ENCODE data around the gene OOSP2. TPM values are rescaled to one million over a fixed set of nuclear protein-coding genes. Genes with fewer than 3 reads are reported as not detected.
"Not testable (repeated sequence)": the region's sequence is repeated elsewhere in the genome, so short reads cannot be mapped to it uniquely, and the experiment has no call there.

Gene OOSP2, protein sequence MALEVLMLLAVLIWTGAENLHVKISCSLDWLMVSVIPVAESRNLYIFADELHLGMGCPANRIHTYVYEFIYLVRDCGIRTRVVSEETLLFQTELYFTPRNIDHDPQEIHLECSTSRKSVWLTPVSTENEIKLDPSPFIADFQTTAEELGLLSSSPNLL
- polyA plus RNA-seq (ENCODE audit: insufficient read length in 3 of 3): not detected

DNA sequence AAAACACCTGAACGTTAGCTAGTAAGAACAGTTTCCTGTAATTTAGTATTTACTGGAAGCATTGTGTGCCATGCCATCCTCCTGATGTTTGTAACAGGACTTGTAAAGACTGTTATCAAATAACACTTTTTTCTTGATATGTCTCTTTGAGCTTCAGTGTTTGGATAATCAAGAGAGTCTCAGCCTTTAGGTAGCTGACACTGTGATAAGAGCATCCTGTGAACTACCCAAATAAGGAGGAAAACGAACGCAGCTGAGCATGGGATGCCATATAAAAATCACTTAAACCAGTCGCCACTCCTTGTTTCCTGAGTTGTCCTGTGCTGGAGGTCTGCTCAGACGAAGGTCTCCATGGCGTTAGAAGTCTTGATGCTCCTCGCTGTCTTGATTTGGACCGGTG, at the start of gene OOSP2:
TSS of gene OOSP2 (plus strand) at position 301 of the 400 bp plus-strand sequence. CDS start at position 352, 51 bp downstream.
- no peak for DNase-seq (ENCODE audit: low read depth in 3 of 3, low spot score in 2 of 3)

DNA sequence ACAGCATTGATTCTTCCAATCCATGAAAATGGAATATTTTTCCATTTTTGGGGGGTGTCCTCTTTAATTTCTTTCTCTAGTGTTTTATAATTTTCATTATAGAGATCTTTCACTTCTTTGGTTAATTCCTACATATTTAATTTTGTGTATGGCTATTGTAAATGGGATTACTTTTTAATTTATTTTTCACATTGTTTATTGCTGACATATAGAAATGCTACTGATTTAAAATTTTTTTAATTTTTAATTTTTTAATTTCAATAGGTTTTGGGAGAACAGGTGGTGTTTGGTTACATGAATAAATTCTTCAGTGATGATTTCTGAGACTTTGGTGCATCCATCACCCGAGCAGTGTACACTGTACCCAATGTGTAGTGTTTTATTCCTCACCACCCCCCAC, 49.8 kb upstream of the OOSP2 start:
- DNase-seq (ENCODE audit: low read depth in 3 of 3, low spot score in 2 of 3): no peak

DNA sequence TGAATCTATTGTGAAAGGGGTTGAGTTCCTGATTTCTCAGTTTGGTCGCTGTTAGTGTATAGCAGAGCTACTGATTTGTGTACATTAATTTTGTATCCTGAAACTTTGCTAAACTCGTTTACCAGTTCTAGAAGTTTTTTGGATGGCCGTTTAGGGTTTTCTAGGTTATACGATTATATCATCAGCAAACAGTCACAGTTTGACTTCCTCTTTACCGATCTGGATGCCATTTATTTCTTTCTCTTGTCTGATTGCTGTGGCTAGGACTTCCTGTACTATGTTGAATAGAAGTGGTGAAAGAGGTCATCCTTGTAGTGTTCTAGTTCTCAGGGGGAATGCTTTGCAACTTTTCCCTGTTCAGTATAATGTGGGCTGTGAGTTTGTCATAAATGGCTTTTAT, 47.8 kb upstream of the OOSP2 start:
- no peak for DNase-seq (ENCODE audit: low read depth in 3 of 3, low spot score in 2 of 3)

- DNase-seq (ENCODE audit: low read depth in 3 of 3, low spot score in 2 of 3): no peak
These were observed 42.4 kb upstream of the OOSP2 start for GRCh38 chr11:59997800-59998199.

DNA sequence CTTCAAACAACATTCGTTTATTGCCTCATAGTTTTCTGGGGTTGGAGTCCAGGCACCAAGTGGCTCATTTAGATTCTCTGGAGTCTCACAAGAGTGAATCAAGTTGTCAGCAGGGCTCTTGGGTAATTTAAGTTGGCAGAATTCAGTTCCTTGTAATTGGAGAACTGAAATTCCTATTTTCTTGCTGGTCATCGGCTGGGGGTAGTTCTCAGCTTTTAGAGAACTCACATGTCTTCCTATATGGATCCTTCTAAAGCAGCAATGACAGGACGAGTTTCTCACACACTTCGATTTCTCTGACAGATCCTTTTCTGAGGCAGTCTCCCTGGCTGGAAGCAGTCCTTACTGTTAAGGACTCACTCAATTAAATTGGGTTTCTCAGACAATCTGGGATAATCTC, 40.5 kb upstream of the OOSP2 start:
- no peak for DNase-seq (ENCODE audit: low read depth in 3 of 3, low spot score in 2 of 3)

GRCh38 chr11:60003729-60004128, 36.5 kb upstream of the OOSP2 start:
- DNase-seq (ENCODE audit: low read depth in 3 of 3, low spot score in 2 of 3): no peak

DNA sequence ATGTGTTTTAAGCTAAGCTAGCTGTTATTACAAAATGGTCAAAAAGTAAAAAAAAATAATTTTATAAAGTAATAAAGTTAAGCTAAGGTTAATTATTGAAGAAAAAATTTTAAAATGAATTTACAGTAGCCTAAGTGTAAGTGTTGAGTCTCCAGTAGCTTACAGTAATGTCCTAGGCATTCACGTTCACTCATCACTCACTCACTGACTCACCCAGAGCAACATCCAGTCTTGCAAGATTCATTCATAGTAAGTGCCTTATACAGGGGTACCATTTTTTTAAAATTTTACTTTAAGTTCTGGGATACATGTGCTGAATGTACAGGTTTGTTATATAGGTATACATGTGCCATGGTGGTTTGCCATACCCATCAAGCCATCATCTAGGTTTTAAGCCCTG, 34.8 kb upstream of the OOSP2 start:
- DNase-seq (ENCODE audit: low read depth in 3 of 3, low spot score in 2 of 3): no peak

- no peak for DNase-seq (ENCODE audit: low read depth in 3 of 3, low spot score in 2 of 3)
These were observed 23.3 kb upstream of the OOSP2 start, which contains the start of gene OOSP4B for GRCh38 chr11:60016881-60017280. TSS of gene OOSP4B (plus strand) at chr11:60017181.

- DNase-seq (ENCODE audit: low read depth in 3 of 3, low spot score in 2 of 3): no peak
These were observed 22.2 kb upstream of the OOSP2 start for GRCh38 chr11:60018058-60018457.

DNA sequence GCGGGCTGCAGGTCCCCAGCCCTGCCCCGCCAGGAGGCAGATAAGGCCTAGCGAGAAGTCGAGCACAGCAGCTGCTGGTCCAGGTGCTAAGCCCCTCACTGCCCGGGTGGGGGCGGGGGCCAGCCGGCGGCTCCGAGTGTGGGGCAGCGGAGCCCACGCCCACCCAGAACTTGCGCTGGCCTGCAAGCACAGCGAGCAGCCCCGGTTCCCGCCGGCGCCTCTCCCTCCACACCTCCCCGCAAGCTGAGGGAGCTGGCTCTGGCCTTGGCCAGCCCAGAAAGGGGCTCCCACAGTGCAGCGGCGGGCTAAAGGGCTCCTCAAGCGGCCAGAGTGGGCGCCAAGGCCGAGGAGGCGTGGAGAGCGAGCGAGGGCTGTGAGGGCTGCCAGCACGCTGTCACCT, 19.8 kb upstream of the OOSP2 start:
- not testable (repeated sequence) for DNase-seq (ENCODE audit: low read depth in 3 of 3, low spot score in 2 of 3)

DNA sequence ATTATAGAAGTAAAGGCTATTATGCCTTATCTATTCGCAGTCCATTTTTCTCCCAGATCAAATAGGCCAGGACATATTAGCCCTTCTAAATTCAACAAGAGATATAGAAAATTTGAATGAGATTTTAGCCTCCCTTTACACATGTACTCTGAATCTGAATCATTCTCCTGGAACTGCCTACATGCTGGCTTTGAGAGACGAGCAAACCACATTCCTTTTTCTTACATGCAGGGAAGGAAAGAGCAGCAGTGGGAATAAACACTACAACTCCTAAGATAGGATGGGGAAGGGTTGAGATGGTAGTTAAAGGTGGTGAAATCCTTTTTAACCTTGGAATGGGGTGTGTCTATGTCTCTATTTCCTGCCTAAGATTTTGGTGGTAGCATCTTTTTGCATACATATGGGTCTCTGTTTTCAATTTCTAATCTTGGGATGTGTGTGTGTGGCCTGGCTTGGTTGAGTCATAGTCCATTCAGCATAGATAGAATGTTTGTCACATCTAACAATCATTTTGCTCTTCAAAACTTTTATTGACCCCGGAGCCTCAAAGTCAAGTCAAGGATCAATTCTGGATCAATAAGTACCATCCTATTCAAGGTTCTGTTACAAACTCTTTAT, 11.1 kb upstream of the OOSP2 start:
- DNase-seq (ENCODE audit: low read depth in 3 of 3, low spot score in 2 of 3): no peak

GRCh38 chr11:60050422-60050821, 10.2 kb downstream of the OOSP2 start:
- not testable (repeated sequence) for DNase-seq (ENCODE audit: low read depth in 3 of 3, low spot score in 2 of 3)

DNA sequence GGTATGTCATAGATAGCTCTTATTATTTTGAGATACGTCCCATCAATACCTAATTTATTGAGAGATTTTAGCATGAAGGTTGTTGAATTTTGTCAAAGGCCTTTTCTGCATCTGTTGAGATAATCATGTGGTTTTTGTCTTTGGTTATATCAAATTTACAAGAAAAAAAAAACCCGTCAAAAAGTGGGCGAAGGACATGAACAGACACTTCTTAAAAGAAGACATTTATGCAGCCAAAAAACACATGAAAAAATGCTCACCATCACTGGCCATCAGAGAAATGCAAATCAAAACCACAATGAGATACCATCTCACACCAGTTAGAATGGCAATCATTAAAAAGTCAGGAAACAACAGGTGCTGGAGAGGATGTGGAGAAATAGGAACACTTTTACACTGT, 10.6 kb downstream of the OOSP2 start:
- DNase-seq (ENCODE audit: low read depth in 3 of 3, low spot score in 2 of 3): not testable (repeated sequence)

GRCh38 chr11:60056349-60056969, 16.2 kb downstream of the OOSP2 start, which contains the start of gene MS4A3:
TSS of gene MS4A3 (plus strand) at chr11:60056665. CDS start at chr11:60061161, 4,496 bp downstream.
- DNase-seq (ENCODE audit: low read depth in 3 of 3, low spot score in 2 of 3): no peak

- DNase-seq (ENCODE audit: low read depth in 3 of 3, low spot score in 2 of 3): no peak
These were observed 18.8 kb downstream of the OOSP2 start for GRCh38 chr11:60059052-60059451.

- DNase-seq (ENCODE audit: low read depth in 3 of 3, low spot score in 2 of 3): no peak
These were observed 19.5 kb downstream of the OOSP2 start for GRCh38 chr11:60059521-60060240.

DNA sequence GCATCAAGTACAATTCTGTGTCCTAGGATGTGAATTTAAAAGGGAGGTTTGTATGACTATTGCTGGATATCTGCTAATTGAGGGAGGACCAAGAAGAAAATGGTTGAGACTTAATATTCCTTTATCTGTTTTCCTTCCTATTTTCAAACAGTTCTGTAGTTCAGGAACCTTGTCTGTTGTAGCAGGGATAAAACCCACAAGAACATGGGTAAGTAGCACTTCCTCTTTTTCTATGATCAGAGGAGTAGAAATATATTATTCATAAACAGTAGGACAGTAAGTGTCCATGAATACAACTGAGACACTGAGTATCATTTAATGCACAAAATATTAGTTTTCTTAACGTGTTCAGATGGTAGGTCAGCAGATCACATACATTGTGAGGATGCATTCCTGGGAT, 23.9 kb downstream of the OOSP2 start:
- DNase-seq (ENCODE audit: low read depth in 3 of 3, low spot score in 2 of 3): no peak

GRCh38 chr11:60065801-60066200, 25.6 kb downstream of the OOSP2 start:
- no peak for DNase-seq (ENCODE audit: low read depth in 3 of 3, low spot score in 2 of 3)

DNA sequence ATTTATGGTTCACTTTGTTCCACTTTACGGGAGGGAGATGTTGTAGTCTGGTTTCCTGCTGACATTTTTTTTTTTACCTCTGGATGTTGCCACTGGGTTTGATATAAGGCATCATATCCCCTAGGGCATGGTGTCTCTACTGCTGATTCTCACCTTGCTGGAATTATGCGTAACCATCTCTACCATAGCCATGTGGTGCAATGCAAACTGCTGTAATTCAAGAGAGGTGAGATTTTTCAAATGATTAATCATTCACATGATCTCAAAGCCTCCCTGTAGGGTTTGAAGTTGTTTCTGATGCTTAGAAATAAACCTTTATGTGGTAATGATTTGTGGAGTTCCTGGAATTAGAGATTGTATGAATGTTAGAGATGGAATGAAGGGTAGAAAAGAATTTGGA, 29.2 kb downstream of the OOSP2 start:
- DNase-seq (ENCODE audit: low read depth in 3 of 3, low spot score in 2 of 3): no peak

DNA sequence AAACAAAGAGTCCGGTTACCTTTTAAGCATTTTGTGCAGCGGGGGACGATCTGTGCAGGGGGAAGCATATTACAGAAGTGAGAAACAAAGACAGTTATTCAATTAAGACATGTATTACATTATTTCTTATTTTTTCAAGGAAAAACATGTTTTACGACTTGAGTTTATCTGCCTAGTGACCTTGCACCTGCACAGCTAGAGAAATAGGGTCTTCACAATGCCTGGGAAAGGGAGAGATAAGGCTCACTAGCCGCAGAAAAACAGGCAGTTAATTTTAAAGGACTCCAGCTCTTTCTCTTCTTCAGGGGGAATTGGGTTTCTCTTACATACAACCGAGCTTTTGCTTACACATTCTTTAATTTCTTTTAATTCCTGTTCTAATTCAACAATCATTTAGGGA, 31.4 kb downstream of the OOSP2 start:
- DNase-seq (ENCODE audit: low read depth in 3 of 3, low spot score in 2 of 3): not testable (repeated sequence)

- DNase-seq (ENCODE audit: low read depth in 3 of 3, low spot score in 2 of 3): no peak
These were observed 37.1 kb downstream of the OOSP2 start for GRCh38 chr11:60077216-60077817.
